GM23338 (cell line): ENCODE results near the gene ZNF140.

ENCODE experiments used
- CREB1 ChIP-seq: fragments of 250-450 bp; sonication (Bioruptor Pico); IDR thresholded peaks from 2 replicates; pipeline ENCODE4 v1.5.0; 2020; ENCODE audit warnings: low read depth, mild to moderate bottlenecking, moderate library complexity
- CTCF ChIP-seq, 2 experiments: fragments of 200-600 bp in 1 of 2; sonication (generic) in 1 of 2; conservative IDR thresholded peaks; 2 replicates each; pipeline versions ENCODE4 v1.5.1 to v1.6.1; 2016 to 2017; ENCODE audit warnings: antibody characterized with exemption in 2 of 2, low read depth in 2 of 2, mild to moderate bottlenecking in 2 of 2, moderate library complexity in 1 of 2
- EZH2 ChIP-seq: fragments of 200-600 bp; sonication (generic); IDR thresholded peaks from one replicate; pipeline ENCODE4 v1.8.0; 2017; ENCODE audit warnings: antibody characterized with exemption, mild to moderate bottlenecking, low read depth; ENCODE audit not compliant: unreplicated experiment
- POLR2AphosphoS5 ChIP-seq: IDR thresholded peaks from 2 replicates; pipeline ENCODE4 v1.6.1; 2016; ENCODE audit warnings: antibody characterized with exemption, low read depth
- ZNF331 ChIP-seq: fragments of 250-450 bp; sonication (Bioruptor Pico); IDR thresholded peaks from 2 replicates; pipeline ENCODE4 v1.5.0; 2020; ENCODE audit warnings: low read depth, mild to moderate bottlenecking, moderate library complexity

- no peak for TF ChIP-seq CTCF (conservative IDR thresholded peaks at IDR 0.05; ENCODE audit: low read depth in 2 of 2)
- no peak for TF ChIP-seq ZNF331
- TF ChIP-seq POLR2AphosphoS5, result no peak
- TF ChIP-seq CREB1 (CRISPR knock-in tag), result no peak
- no peak for TF ChIP-seq EZH2
Observed at GRCh38 chr12:133081159-133081780, 547 bp downstream of the ZNF140 start.
